T-helper 1 cell treated with Interleukin-12 subunit alpha and Interleukin-12 subunit beta and Interleukin-4 antibody, amounts not matched to agents 30 μg/mL and 1 μg/mL, for 36 hours (primary cell): ENCODE data around the gene ANXA10.
A peak's percentile ranks its signal among the peaks of the same experiment; 100 is the strongest.
"Not testable (repeated sequence)": the region's sequence is repeated elsewhere in the genome, so short reads cannot be mapped to it uniquely, and the experiment has no call there.

ENCODE experiments used
- H3K27ac Mint-ChIP-seq: one replicate; pipeline ENCODE4 v1.8.0; 2021; ENCODE audit warnings: mild to moderate bottlenecking, mixed read lengths
- H3K27me3 Mint-ChIP-seq: one replicate; pipeline ENCODE4 v1.8.0; 2021; ENCODE audit warnings: low read depth, mixed read lengths
- H3K36me3 Mint-ChIP-seq: one replicate; pipeline ENCODE4 v1.8.0; 2021; ENCODE audit warnings: low read depth, mixed read lengths
- H3K4me1 Mint-ChIP-seq: one replicate; pipeline ENCODE4 v1.8.0; 2021; ENCODE audit warnings: low read depth, mixed read lengths
- H3K4me3 Mint-ChIP-seq: one replicate; pipeline ENCODE4 v1.8.0; 2021; ENCODE audit warnings: mild to moderate bottlenecking, moderate library complexity, mixed read lengths
- H3K9me3 Mint-ChIP-seq: one replicate; pipeline ENCODE4 v1.8.0; 2021; ENCODE audit warnings: mixed read lengths

The ANXA10 gene

GRCh38 chr4:168129802-168130201, 37.5 kb downstream of the ANXA10 start:
- H3K27ac Mint-ChIP-seq, result no peak overlapping the region
- no peaks in the 10 kb centered on the region for H3K36me3 Mint-ChIP-seq
- no peaks in the 10 kb centered on the region for H3K4me1 Mint-ChIP-seq
- H3K9me3 Mint-ChIP-seq, result no peaks in the 10 kb centered on the region
- no peaks in the 10 kb centered on the region for H3K27me3 Mint-ChIP-seq
- no peak overlapping the region for H3K4me3 Mint-ChIP-seq

GRCh38 chr4:168131196-168131595, 38.9 kb downstream of the ANXA10 start:
- Mint-ChIP-seq H3K4me3 (no peak overlapping the region), H3K27me3 (no peaks in the 10 kb centered on the region), H3K27ac (no peak overlapping the region), H3K9me3 (no peaks in the 10 kb centered on the region), H3K4me1 (no peaks in the 10 kb centered on the region), H3K36me3 (no peaks in the 10 kb centered on the region)

- no peaks in the 10 kb centered on the region for H3K36me3 Mint-ChIP-seq
- no peaks in the 10 kb centered on the region for H3K9me3 Mint-ChIP-seq
Observed at GRCh38 chr4:168134651-168135050, 42.3 kb downstream of the ANXA10 start.

GRCh38 chr4:168135860-168136259, 43.5 kb downstream of the ANXA10 start:
- not testable (repeated sequence) for H3K27ac Mint-ChIP-seq, H3K36me3 Mint-ChIP-seq, H3K4me3 Mint-ChIP-seq, H3K9me3 Mint-ChIP-seq, H3K27me3 Mint-ChIP-seq, H3K4me1 Mint-ChIP-seq

More at GRCh38 chr4:168134651-168135050, 42.3 kb downstream of the ANXA10 start:
- no peak overlapping the region for H3K4me3 Mint-ChIP-seq
- no peak overlapping the region for H3K27ac Mint-ChIP-seq
- H3K4me1 Mint-ChIP-seq, result no peaks in the 10 kb centered on the region
- H3K27me3 Mint-ChIP-seq, result no peaks in the 10 kb centered on the region

GRCh38 chr4:168137695-168138094, 45.4 kb downstream of the ANXA10 start:
- not testable (repeated sequence) for H3K9me3 Mint-ChIP-seq, H3K27ac Mint-ChIP-seq, H3K36me3 Mint-ChIP-seq, H3K4me3 Mint-ChIP-seq, H3K4me1 Mint-ChIP-seq, H3K27me3 Mint-ChIP-seq

- Mint-ChIP-seq H3K4me1 (no peaks in the 10 kb centered on the region), H3K9me3 (no peaks in the 10 kb centered on the region), H3K27ac (no peak overlapping the region), H3K4me3 (no peak overlapping the region), H3K27me3 (peaks cover 4% of the 10 kb centered on the region), H3K36me3 (no peaks in the 10 kb centered on the region)
Observed at GRCh38 chr4:168138143-168138542, 45.8 kb downstream of the ANXA10 start.

GRCh38 chr4:168139336-168139735, 47.0 kb downstream of the ANXA10 start:
- Mint-ChIP-seq H3K4me1 (no peaks in the 10 kb centered on the region), H3K36me3 (no peaks in the 10 kb centered on the region), H3K9me3 (no peaks in the 10 kb centered on the region), H3K4me3 (no peak overlapping the region), H3K27me3 (peaks cover 4% of the 10 kb centered on the region), H3K27ac (no peak overlapping the region)

GRCh38 chr4:168141733-168142132, 49.4 kb downstream of the ANXA10 start:
- Mint-ChIP-seq H3K9me3 (no peaks in the 10 kb centered on the region), H3K4me1 (no peaks in the 10 kb centered on the region), H3K4me3 (no peak overlapping the region), H3K27me3 (peaks cover 4% of the 10 kb centered on the region), H3K27ac (no peak overlapping the region), H3K36me3 (no peaks in the 10 kb centered on the region)

- no peaks in the 10 kb centered on the region for H3K36me3 Mint-ChIP-seq
- H3K4me3 Mint-ChIP-seq, result no peak overlapping the region
- peaks cover 4% of the 10 kb centered on the region for H3K27me3 Mint-ChIP-seq
- H3K27ac Mint-ChIP-seq, result no peak overlapping the region
- H3K9me3 Mint-ChIP-seq, result no peaks in the 10 kb centered on the region
- H3K4me1 Mint-ChIP-seq, result no peaks in the 10 kb centered on the region
Observed at GRCh38 chr4:168143601-168144000, 51.3 kb downstream of the ANXA10 start.

GRCh38 chr4:168150420-168151050, 58.2 kb downstream of the ANXA10 start:
- Mint-ChIP-seq H3K9me3 (no peaks in the 10 kb centered on the region), H3K27me3 (peaks cover 5% of the 10 kb centered on the region), H3K36me3 (no peaks in the 10 kb centered on the region), H3K4me3 (no peak overlapping the region), H3K4me1 (peaks cover 7% of the 10 kb centered on the region), H3K27ac (no peak overlapping the region)

GRCh38 chr4:168151327-168151726, 59.0 kb downstream of the ANXA10 start:
- Mint-ChIP-seq H3K27ac (no peak overlapping the region), H3K4me1 (peaks cover 7% of the 10 kb centered on the region)

GRCh38 chr4:168152837-168153500, 60.6 kb downstream of the ANXA10 start:
- H3K4me3 Mint-ChIP-seq, result peak overlapping the region; percentile 27
- no peak overlapping the region for H3K27ac Mint-ChIP-seq

More at GRCh38 chr4:168151327-168151726, 59.0 kb downstream of the ANXA10 start:
- H3K36me3 Mint-ChIP-seq, result no peaks in the 10 kb centered on the region
- no peak overlapping the region for H3K4me3 Mint-ChIP-seq
- peaks cover 5% of the 10 kb centered on the region for H3K27me3 Mint-ChIP-seq
- no peaks in the 10 kb centered on the region for H3K9me3 Mint-ChIP-seq

GRCh38 chr4:168153596-168154440, 61.5 kb downstream of the ANXA10 start:
- Mint-ChIP-seq H3K4me1 (peaks cover 7% of the 10 kb centered on the region), H3K4me3 (no peak overlapping the region), H3K27me3 (peaks cover 5% of the 10 kb centered on the region), H3K9me3 (no peaks in the 10 kb centered on the region), H3K27ac (no peak overlapping the region), H3K36me3 (no peaks in the 10 kb centered on the region)

More at GRCh38 chr4:168152837-168153500, 60.6 kb downstream of the ANXA10 start:
- Mint-ChIP-seq H3K4me1 (peaks cover 7% of the 10 kb centered on the region), H3K9me3 (no peaks in the 10 kb centered on the region), H3K36me3 (no peaks in the 10 kb centered on the region), H3K27me3 (peaks cover 5% of the 10 kb centered on the region)

- Mint-ChIP-seq H3K9me3 (no peaks in the 10 kb centered on the region), H3K27ac (no peak overlapping the region), H3K36me3 (no peaks in the 10 kb centered on the region), H3K4me1 (peaks cover 7% of the 10 kb centered on the region), H3K4me3 (no peak overlapping the region), H3K27me3 (peaks cover 5% of the 10 kb centered on the region)
Observed at GRCh38 chr4:168154546-168155277, 62.4 kb downstream of the ANXA10 start.
